Cardiac muscle cell (in vitro differentiated cells and primary cell): ENCODE results near the gene HLX. TPM values are rescaled to one million over a fixed set of nuclear protein-coding genes. Genes with fewer than 3 reads are reported as not detected.

Experiments
- DNase-seq, 2 donors: peaks; one replicate each; pipeline versions ENCODE4 v3.0.0 to v3.0.0-alpha.2; 2010 to 2017; ENCODE audit warnings: low read depth in 1 of 2, low spot score in 1 of 2
- H3K27ac ChIP-seq: fragments of 200-600 bp; sonication (generic); 2 replicates; pipeline ENCODE4 v1.5.1; 2016
- H3K27me3 ChIP-seq: fragments of 200-600 bp; sonication (generic); 2 replicates; pipeline ENCODE4 v1.6.0; 2016; ENCODE audit warnings: control low read depth
- H3K36me3 ChIP-seq: fragments of 200-600 bp; sonication (generic); 2 replicates; pipeline ENCODE4 v1.5.1; 2016; ENCODE audit warnings: control low read depth
- H3K4me1 ChIP-seq: fragments of 200-600 bp; sonication (generic); 2 replicates; pipeline ENCODE4 v1.8.1; 2017; ENCODE audit warnings: low read depth, mild to moderate bottlenecking, mixed run types
- H3K4me3 ChIP-seq: fragments of 200-600 bp; sonication (generic); 2 replicates; pipeline ENCODE4 v1.5.1; 2016; ENCODE audit warnings: mild to moderate bottlenecking
- H3K9me3 ChIP-seq: fragments of 200-600 bp; sonication (generic); 2 replicates; pipeline ENCODE4 v1.5.1; 2017; ENCODE audit warnings: low read depth, mild to moderate bottlenecking, control low read depth
- polyA plus RNA-seq: library from polyadenylated mRNA; unstranded; fragments of >200 nt; fragmentation: Nextera tagmentation; extraction: Ambion mirVana; gene quantifications from 2 replicates; pipeline ENCODE4 v1.2.1, GENCODE V29; 2016
- total RNA-seq: library from RNA; depleted of rRNA; stranded (reverse); fragments of >200 nt; gene quantifications from 2 replicates; pipeline ENCODE4 v1.2.3, GENCODE V29; 2016
- TF ChIP-seq, protein P1 (sequence below): IDR thresholded peaks from 2 replicates; pipeline ENCODE4 v1.5.1; 2012; ENCODE audit warnings: low read depth, mild to moderate bottlenecking, low read length

HLX gene
- total and polyA plus RNA-seq, 2 experiments from 2014 or later = 0.15 to 4.5 TPM

GRCh38 chr1:220928725-220929300, 49.6 kb downstream of the HLX start:
- TF ChIP-seq, protein P1, sequence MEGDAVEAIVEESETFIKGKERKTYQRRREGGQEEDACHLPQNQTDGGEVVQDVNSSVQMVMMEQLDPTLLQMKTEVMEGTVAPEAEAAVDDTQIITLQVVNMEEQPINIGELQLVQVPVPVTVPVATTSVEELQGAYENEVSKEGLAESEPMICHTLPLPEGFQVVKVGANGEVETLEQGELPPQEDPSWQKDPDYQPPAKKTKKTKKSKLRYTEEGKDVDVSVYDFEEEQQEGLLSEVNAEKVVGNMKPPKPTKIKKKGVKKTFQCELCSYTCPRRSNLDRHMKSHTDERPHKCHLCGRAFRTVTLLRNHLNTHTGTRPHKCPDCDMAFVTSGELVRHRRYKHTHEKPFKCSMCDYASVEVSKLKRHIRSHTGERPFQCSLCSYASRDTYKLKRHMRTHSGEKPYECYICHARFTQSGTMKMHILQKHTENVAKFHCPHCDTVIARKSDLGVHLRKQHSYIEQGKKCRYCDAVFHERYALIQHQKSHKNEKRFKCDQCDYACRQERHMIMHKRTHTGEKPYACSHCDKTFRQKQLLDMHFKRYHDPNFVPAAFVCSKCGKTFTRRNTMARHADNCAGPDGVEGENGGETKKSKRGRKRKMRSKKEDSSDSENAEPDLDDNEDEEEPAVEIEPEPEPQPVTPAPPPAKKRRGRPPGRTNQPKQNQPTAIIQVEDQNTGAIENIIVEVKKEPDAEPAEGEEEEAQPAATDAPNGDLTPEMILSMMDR = no peak

GRCh38 chr1:220929304-220929703, 50.1 kb downstream of the HLX start:
- Histone ChIP-seq H3K9me3 (no peaks in the 10 kb centered on the region), H3K27ac (no peak overlapping the region), H3K4me3 (no peak overlapping the region), H3K4me1 (no peaks in the 10 kb centered on the region), H3K36me3 (no peaks in the 10 kb centered on the region), H3K27me3 (no peaks in the 10 kb centered on the region)
- no peak for DNase-seq
- TF ChIP-seq, protein P1 = no peak

More at GRCh38 chr1:220928725-220929300, 49.6 kb downstream of the HLX start:
- Histone ChIP-seq H3K27ac (no peak overlapping the region), H3K36me3 (no peaks in the 10 kb centered on the region), H3K4me1 (no peaks in the 10 kb centered on the region), H3K9me3 (no peaks in the 10 kb centered on the region), H3K4me3 (no peak overlapping the region), H3K27me3 (no peaks in the 10 kb centered on the region)
- no peak for DNase-seq

Other genes starting within 250 kb of the HLX start
- 5.3 and 7.5 TPM in 2 replicates for gene C1orf115, start 189.1 kb upstream of the HLX start, total RNA-seq
- gene C1orf115, start 189.1 kb upstream of the HLX start, polyA plus RNA-seq = 5.3 and 9.7 TPM in 2 replicates
- 36.4 and 38.1 TPM in 2 replicates for gene MTARC2, start 131.1 kb upstream of the HLX start, total RNA-seq
- 54.5 and 58.2 TPM in 2 replicates for gene MTARC2, start 131.1 kb upstream of the HLX start, polyA plus RNA-seq
- gene MTARC1, start 92.5 kb upstream of the HLX start, total RNA-seq = 4.5 and 5.5 TPM in 2 replicates
- gene MTARC1, start 92.5 kb upstream of the HLX start, polyA plus RNA-seq = 15.8 and 16.3 TPM in 2 replicates